Large intestine (tissue), 3 donors: ENCODE data around the gene PIK3C2G. TPM values are rescaled to one million over a fixed set of nuclear protein-coding genes. Genes with fewer than 3 reads are reported as not detected.

Experiments used
- DNase-seq, 2 donors: peaks; one replicate each; pipeline versions ENCODE4 v3.0.0 to v3.0.0-alpha.2; 2013
- H3K27ac ChIP-seq: one replicate; pipeline ENCODE4 v1.5.1; 2013; ENCODE audit warnings: low read length
- H3K27me3 ChIP-seq: 2 replicates; pipeline ENCODE4 v1.6.1; 2013; ENCODE audit warnings: low read length; ENCODE audit not compliant: control insufficient read depth, insufficient read depth
- H3K36me3 ChIP-seq: 2 replicates; pipeline ENCODE4 v1.6.1; 2013; ENCODE audit warnings: low read length; ENCODE audit not compliant: control insufficient read depth, insufficient read depth
- H3K4me1 ChIP-seq: one replicate; pipeline ENCODE4 v1.6.1; 2013; ENCODE audit warnings: low read length; ENCODE audit not compliant: control insufficient read depth, insufficient read depth
- H3K4me3 ChIP-seq: one replicate; pipeline ENCODE4 v1.5.1; 2013; ENCODE audit warnings: low read length
- H3K9me3 ChIP-seq: one replicate; pipeline ENCODE4 v1.6.1; 2013; ENCODE audit warnings: mild to moderate bottlenecking, low read depth, low read length, moderate library complexity; ENCODE audit not compliant: control insufficient read depth
- WGBS: methylation state at CpG from one replicate; pipeline ENCODE4 v1.1.5; 2013; ENCODE audit warnings: low lambda C conversion rate; ENCODE audit not compliant: insufficient coverage; 5-methylcytosine and 5-hydroxymethylcytosine counted together
- polyA plus RNA-seq: library from polyadenylated mRNA; unstranded; fragments of 120-200 nt; gene quantifications from one replicate; pipeline ENCODE4 v1.2.1, GENCODE V29; 2013

Gene PIK3C2G
- polyA plus RNA-seq, 1 donor = 2.1 TPM

- WGBS = 94% methylated on average over 2 of the region's 4 CpGs
Measured at GRCh38 chr12:18570543-18570942, 309.2 kb downstream of the PIK3C2G start.

GRCh38 chr12:18576104-18576626 is 314.8 kb downstream of the PIK3C2G start:
- Histone ChIP-seq H3K36me3 (no peaks in the 10 kb centered on the region), H3K27ac (no peak overlapping the region), H3K4me1 (no peaks in the 10 kb centered on the region), H3K9me3 (no peaks in the 10 kb centered on the region), H3K27me3 (no peaks in the 10 kb centered on the region), H3K4me3 (no peak overlapping the region)
- no peak for DNase-seq
- no CpG with 5 or more reads among the region's 1 CpG for WGBS

More at GRCh38 chr12:18570543-18570942, 309.2 kb downstream of the PIK3C2G start:
- no peak for DNase-seq
- H3K27ac ChIP-seq = no peak overlapping the region
- no peaks in the 10 kb centered on the region for H3K27me3 ChIP-seq
- no peaks in the 10 kb centered on the region for H3K36me3 ChIP-seq
- no peaks in the 10 kb centered on the region for H3K4me1 ChIP-seq
- no peak overlapping the region for H3K4me3 ChIP-seq
- no peaks in the 10 kb centered on the region for H3K9me3 ChIP-seq

- H3K9me3 ChIP-seq = no peaks in the 10 kb centered on the region
- no CpG with 5 or more reads among the region's 1 CpG for WGBS
- H3K4me1 ChIP-seq = no peaks in the 10 kb centered on the region
- H3K27me3 ChIP-seq = no peaks in the 10 kb centered on the region
- H3K4me3 ChIP-seq = no peak overlapping the region
- H3K27ac ChIP-seq = no peak overlapping the region
- no peaks in the 10 kb centered on the region for H3K36me3 ChIP-seq
- DNase-seq = no peak
Measured at GRCh38 chr12:18576648-18577047, 315.3 kb downstream of the PIK3C2G start.

- H3K4me3 ChIP-seq = no peak overlapping the region
- no peak for DNase-seq
- no CpG with 5 or more reads among the region's 1 CpG for WGBS
- H3K36me3 ChIP-seq = no peaks in the 10 kb centered on the region
- no peaks in the 10 kb centered on the region for H3K9me3 ChIP-seq
- H3K27me3 ChIP-seq = no peaks in the 10 kb centered on the region
- no peak overlapping the region for H3K27ac ChIP-seq
- H3K4me1 ChIP-seq = no peaks in the 10 kb centered on the region
Measured at GRCh38 chr12:18578191-18578590, 316.9 kb downstream of the PIK3C2G start.

DNA sequence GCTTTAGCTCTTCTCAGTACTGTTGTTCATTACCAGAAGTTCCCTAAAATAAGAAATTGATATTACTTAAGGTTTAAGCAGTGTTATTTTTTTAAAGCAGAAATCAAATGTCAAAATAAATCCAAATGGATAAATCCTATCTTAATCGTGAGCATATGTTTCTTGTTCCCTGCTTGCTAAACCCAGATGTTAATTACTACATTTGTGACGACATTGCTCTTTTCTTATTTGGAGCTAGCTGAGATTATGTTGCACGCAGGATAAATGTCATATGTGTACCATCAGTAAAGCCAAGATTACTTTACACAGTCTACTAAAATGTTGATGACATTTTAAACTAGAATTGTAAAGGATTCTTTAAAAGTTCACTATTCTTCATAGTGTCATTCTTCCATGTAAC is 319.0 kb downstream of the PIK3C2G start:
- Histone ChIP-seq H3K4me1 (no peaks in the 10 kb centered on the region), H3K4me3 (no peak overlapping the region), H3K27ac (no peak overlapping the region), H3K9me3 (peaks cover 7% of the 10 kb centered on the region), H3K27me3 (no peaks in the 10 kb centered on the region), H3K36me3 (no peaks in the 10 kb centered on the region)
- no CpG with 5 or more reads among the region's 3 CpGs for WGBS
- DNase-seq = no peak

- Histone ChIP-seq H3K9me3 (peaks cover 7% of the 10 kb centered on the region), H3K4me3 (no peak overlapping the region), H3K4me1 (no peaks in the 10 kb centered on the region), H3K27me3 (no peaks in the 10 kb centered on the region), H3K27ac (no peak overlapping the region), H3K36me3 (no peaks in the 10 kb centered on the region)
- DNase-seq = no peak
- WGBS = 100% methylated on average over 1 of the region's 2 CpGs
Measured at GRCh38 chr12:18580706-18581105, 319.4 kb downstream of the PIK3C2G start.

GRCh38 chr12:18581232-18581962 is 320.1 kb downstream of the PIK3C2G start:
- H3K9me3 ChIP-seq = peaks cover 12% of the 10 kb centered on the region
- no peak overlapping the region for H3K27ac ChIP-seq
- WGBS = 78% methylated on average over 1 of the region's 2 CpGs

DNA sequence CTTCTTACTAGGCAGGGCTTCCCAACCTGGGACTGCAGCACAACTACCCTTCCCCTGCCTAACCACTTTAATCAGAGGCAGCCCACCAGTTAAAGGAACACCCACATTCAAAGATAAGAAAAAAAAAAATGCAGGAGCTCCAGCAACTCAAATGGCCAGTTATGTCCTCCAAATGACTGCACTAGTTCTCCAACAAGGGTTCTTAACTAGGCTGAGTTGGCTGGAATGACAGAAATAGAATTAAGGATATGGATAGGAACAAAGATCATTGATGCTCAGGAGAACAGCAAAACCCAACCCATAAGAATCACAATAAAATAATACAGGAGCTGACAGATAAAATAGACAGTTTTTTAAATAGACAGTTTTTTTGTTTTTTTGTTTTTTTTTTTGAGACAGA is 322.3 kb downstream of the PIK3C2G start:
- Histone ChIP-seq H3K36me3 (no peaks in the 10 kb centered on the region), H3K4me1 (no peaks in the 10 kb centered on the region), H3K9me3 (peaks cover 12% of the 10 kb centered on the region), H3K27me3 (no peaks in the 10 kb centered on the region), H3K27ac (no peak overlapping the region), H3K4me3 (no peak overlapping the region)
- no peak for DNase-seq

More at GRCh38 chr12:18581232-18581962, 320.1 kb downstream of the PIK3C2G start:
- H3K36me3 ChIP-seq = no peaks in the 10 kb centered on the region
- H3K4me3 ChIP-seq = no peak overlapping the region
- DNase-seq = no peak
- H3K27me3 ChIP-seq = no peaks in the 10 kb centered on the region
- no peaks in the 10 kb centered on the region for H3K4me1 ChIP-seq

GRCh38 chr12:18586581-18586980 is 325.3 kb downstream of the PIK3C2G start:
- H3K27me3 ChIP-seq = no peaks in the 10 kb centered on the region
- H3K4me1 ChIP-seq = no peaks in the 10 kb centered on the region
- no peak for DNase-seq
- no peak overlapping the region for H3K27ac ChIP-seq
- no peaks in the 10 kb centered on the region for H3K36me3 ChIP-seq
- H3K9me3 ChIP-seq = peaks cover 12% of the 10 kb centered on the region
- no peak overlapping the region for H3K4me3 ChIP-seq

GRCh38 chr12:18589316-18589715 is 328.0 kb downstream of the PIK3C2G start:
- H3K36me3 ChIP-seq = no peaks in the 10 kb centered on the region
- no peak overlapping the region for H3K27ac ChIP-seq
- DNase-seq = no peak
- H3K9me3 ChIP-seq = peaks cover 12% of the 10 kb centered on the region
- H3K27me3 ChIP-seq = no peaks in the 10 kb centered on the region
- no peak overlapping the region for H3K4me3 ChIP-seq
- H3K4me1 ChIP-seq = peaks cover 3% of the 10 kb centered on the region

DNA sequence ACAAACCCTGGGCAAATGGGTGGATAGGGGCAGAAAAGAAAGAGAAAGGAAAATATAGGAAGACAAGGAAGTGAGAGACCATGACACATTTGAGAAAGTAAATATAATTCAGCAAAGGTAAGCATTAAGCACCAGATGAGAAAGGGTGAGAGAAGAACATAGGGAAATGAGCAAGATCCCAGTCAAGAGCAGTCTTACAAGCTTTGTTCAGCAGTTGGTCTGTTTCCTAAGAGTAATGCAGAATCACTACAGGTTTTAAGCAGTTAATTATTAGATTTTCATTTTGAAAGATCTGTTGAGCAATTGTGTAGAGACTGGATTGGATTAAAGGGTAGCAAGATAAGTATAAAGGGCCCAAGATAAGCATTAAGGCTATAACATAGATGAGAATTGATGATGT is 330.2 kb downstream of the PIK3C2G start:
- Histone ChIP-seq H3K27ac (peak overlapping the region; percentile 55), H3K4me3 (no peak overlapping the region), H3K9me3 (no peaks in the 10 kb centered on the region), H3K27me3 (no peaks in the 10 kb centered on the region), H3K36me3 (no peaks in the 10 kb centered on the region), H3K4me1 (peaks cover 3% of the 10 kb centered on the region)
- peak; percentile 2 to 45 for DNase-seq
